ENCODE results near the gene NXPE2.
"Not testable (repeated sequence)": the region's sequence is repeated elsewhere in the genome, so short reads cannot be mapped to it uniquely, and the experiment has no call there.

The NXPE2 gene

GRCh38 chr11:114678125-114679036 lies at the start of gene NXPE2:
NXPE2 (plus strand) TSS chr11:114678527; CDS start chr11:114678576, 49 bp downstream.
- no peak for DNase-seq

- DNase-seq = not testable (repeated sequence)
These were observed 46.8 kb upstream of the NXPE2 start for GRCh38 chr11:114631445-114631965.

GRCh38 chr11:114639440-114639839 lies 38.9 kb upstream of the NXPE2 start:
- DNase-seq = not testable (repeated sequence)

- no peak for DNase-seq
These were observed 27.7 kb upstream of the NXPE2 start for GRCh38 chr11:114650661-114651060.

- DNase-seq = no peak
These were observed 27.1 kb upstream of the NXPE2 start for GRCh38 chr11:114651145-114651718.

GRCh38 chr11:114653148-114653547 lies 25.2 kb upstream of the NXPE2 start:
- no peak for DNase-seq

GRCh38 chr11:114664641-114665040 lies 13.7 kb upstream of the NXPE2 start:
- DNase-seq = no peak

GRCh38 chr11:114666760-114667159 lies 11.6 kb upstream of the NXPE2 start:
- DNase-seq = no peak

GRCh38 chr11:114668109-114668508 lies 10.2 kb upstream of the NXPE2 start:
- no peak for DNase-seq

GRCh38 chr11:114673661-114674060 lies 4.7 kb upstream of the NXPE2 start:
- no peak for DNase-seq

- DNase-seq = no peak
These were observed 1.2 kb downstream of the NXPE2 start for GRCh38 chr11:114679505-114679904.

- DNase-seq = no peak
These were observed 4.7 kb downstream of the NXPE2 start for GRCh38 chr11:114683007-114683406.

GRCh38 chr11:114684636-114685035 lies 6.3 kb downstream of the NXPE2 start:
- DNase-seq = no peak

- DNase-seq = no peak
These were observed 6.8 kb downstream of the NXPE2 start for GRCh38 chr11:114685097-114685496.

GRCh38 chr11:114705280-114706024 lies 27.1 kb downstream of the NXPE2 start:
- no peak for DNase-seq

- DNase-seq = no peak
These were observed 31.6 kb downstream of the NXPE2 start for GRCh38 chr11:114709960-114710359.

GRCh38 chr11:114713756-114714155 lies 35.4 kb downstream of the NXPE2 start:
- DNase-seq = no peak

GRCh38 chr11:114719562-114719961 lies 41.2 kb downstream of the NXPE2 start:
- no peak for DNase-seq

GRCh38 chr11:114724916-114725524 lies 46.7 kb downstream of the NXPE2 start:
- no peak for DNase-seq

- no peak for DNase-seq
These were observed 47.3 kb downstream of the NXPE2 start for GRCh38 chr11:114725623-114726022.

- no peak for DNase-seq
These were observed 58.5 kb downstream of the NXPE2 start for GRCh38 chr11:114736806-114737205.

- no peak for DNase-seq
These were observed 60.6 kb downstream of the NXPE2 start for GRCh38 chr11:114738954-114739353.

- no peak for DNase-seq
These were observed 66.9 kb downstream of the NXPE2 start for GRCh38 chr11:114745150-114745671.
